ENCODE data around the gene SLC1A5. TPM values are rescaled to one million over a fixed set of nuclear protein-coding genes. Genes with fewer than 3 reads are reported as not detected.

The SLC1A5 gene
- total RNA-seq, 2 experiments from 2014 or later, result 145 to 161 TPM

- intact Hi-C loops (cut with micrococcal nuclease; ENCODE audit: unreplicated experiment), result no loop called here
- peaks cover 4% of the 10 kb centered on the region; the same call in 1 of the 2 replicates for H4K20me1 ChIP-seq (ENCODE audit: insufficient read depth, low read length)
- H3K79me2 ChIP-seq (ENCODE audit: insufficient read depth, low read depth, low read length), result peaks cover 51% of the 10 kb centered on the region
- H3K9me2 ChIP-seq (ENCODE audit: insufficient read depth, low read length), result no peaks in the 10 kb centered on the region
- TF ChIP-seq CTCF (conservative IDR thresholded peaks at IDR 0.05; ENCODE audit: low read length) (no peak), EZH2phosphoT487 (IDR thresholded peaks at IDR 0.05; ENCODE audit: borderline replicate concordance, low read depth, low read length) (no peak)
- no TSS peak for BruUV-seq (replicated peaks)
- no peak overlapping the region for H2AFZ ChIP-seq (ENCODE audit: low read length)
- no peak overlapping the region for H3K27ac ChIP-seq (ENCODE audit: low read depth, low read length, poor library complexity, severe bottlenecking)
- POLR2A ChIA-PET, result no interaction called here
- H3K4me3 ChIP-seq (ENCODE audit: low read depth, low read length, poor library complexity, severe bottlenecking), result no peak overlapping the region
- no peaks in the 10 kb centered on the region for H3K9me3 ChIP-seq (ENCODE audit: low read length)
- H3K4me2 ChIP-seq (ENCODE audit: low read length), result no peak overlapping the region
- DNase-seq (ENCODE audit: low spot score), result no peak
- H3K36me3 ChIP-seq (ENCODE audit: insufficient read depth, low read length), result peaks cover 77% of the 10 kb centered on the region
- peaks cover 12% of the 10 kb centered on the region for H3K4me1 ChIP-seq (ENCODE audit: insufficient read depth, low read length, poor library complexity, severe bottlenecking)
- CTCF ChIA-PET (ENCODE audit: unreplicated experiment), result no interaction called here
These were observed 49.1 kb downstream of the SLC1A5 start for GRCh38 chr19:46739290-46739771.

GRCh38 chr19:46737761-46738171 is 50.6 kb downstream of the SLC1A5 start:
- Histone ChIP-seq H3K9me3 (ENCODE audit: low read length) (no peaks in the 10 kb centered on the region), H3K27ac (ENCODE audit: low read depth, low read length, poor library complexity, severe bottlenecking) (no peak overlapping the region), H3K4me2 (ENCODE audit: low read length) (no peak overlapping the region), H3K4me1 (ENCODE audit: insufficient read depth, low read length, poor library complexity, severe bottlenecking) (no peaks in the 10 kb centered on the region), H3K36me3 (ENCODE audit: insufficient read depth, low read length) (peaks cover 86% of the 10 kb centered on the region), H3K9me2 (ENCODE audit: insufficient read depth, low read length) (no peaks in the 10 kb centered on the region), H2AFZ (ENCODE audit: low read length) (no peak overlapping the region), H3K4me3 (ENCODE audit: low read depth, low read length, poor library complexity, severe bottlenecking) (no peak overlapping the region), H4K20me1 (ENCODE audit: insufficient read depth, low read length) (no peaks in the 10 kb centered on the region; the same call in 1 of the 2 replicates), H3K79me2 (ENCODE audit: insufficient read depth, low read depth, low read length) (peaks cover 35% of the 10 kb centered on the region)
- intact Hi-C loops (cut with micrococcal nuclease; ENCODE audit: unreplicated experiment), result no loop called here
- POLR2A ChIA-PET, result no interaction called here
- CTCF ChIA-PET (ENCODE audit: unreplicated experiment), result no interaction called here
- no peak for DNase-seq (ENCODE audit: low spot score)
- TF ChIP-seq CTCF (conservative IDR thresholded peaks at IDR 0.05; ENCODE audit: low read length), result no peak
- TF ChIP-seq EZH2phosphoT487 (IDR thresholded peaks at IDR 0.05; ENCODE audit: borderline replicate concordance, low read depth, low read length), result no peak
- BruUV-seq (replicated peaks), result no TSS peak

GRCh38 chr19:46737298-46737654 is 51.1 kb downstream of the SLC1A5 start:
- Histone ChIP-seq H3K27ac (ENCODE audit: low read depth, low read length, poor library complexity, severe bottlenecking) (no peak overlapping the region), H3K4me1 (ENCODE audit: insufficient read depth, low read length, poor library complexity, severe bottlenecking) (no peaks in the 10 kb centered on the region), H3K36me3 (ENCODE audit: insufficient read depth, low read length) (peaks cover 87% of the 10 kb centered on the region), H3K9me3 (ENCODE audit: low read length) (no peaks in the 10 kb centered on the region), H2AFZ (ENCODE audit: low read length) (no peak overlapping the region), H3K4me3 (ENCODE audit: low read depth, low read length, poor library complexity, severe bottlenecking) (no peak overlapping the region), H3K9me2 (ENCODE audit: insufficient read depth, low read length) (no peaks in the 10 kb centered on the region), H3K4me2 (ENCODE audit: low read length) (no peak overlapping the region), H3K79me2 (ENCODE audit: insufficient read depth, low read depth, low read length) (peaks cover 30% of the 10 kb centered on the region), H4K20me1 (ENCODE audit: insufficient read depth, low read length) (no peaks in the 10 kb centered on the region; the same call in 1 of the 2 replicates)
- DNase-seq (ENCODE audit: low spot score), result no peak
- POLR2A ChIA-PET, result no interaction called here
- CTCF ChIA-PET (ENCODE audit: unreplicated experiment), result no interaction called here
- TF ChIP-seq CTCF (conservative IDR thresholded peaks at IDR 0.05; ENCODE audit: low read length), result no peak
- no peak for TF ChIP-seq EZH2phosphoT487 (IDR thresholded peaks at IDR 0.05; ENCODE audit: borderline replicate concordance, low read depth, low read length)
- no TSS peak for BruUV-seq (replicated peaks)
- intact Hi-C loops (cut with micrococcal nuclease; ENCODE audit: unreplicated experiment), result no loop called here
